CD14-positive monocyte (primary cell): ENCODE data around the gene DNAJC5. TPM values are rescaled to one million over a fixed set of nuclear protein-coding genes. Genes with fewer than 3 reads are reported as not detected.

ENCODE experiments used
- DNase-seq, 3 donors: peaks; one replicate each; pipeline ENCODE4 v3.0.0-alpha.2; 2011 to 2022
- H2AFZ ChIP-seq: 2 replicates; pipeline ENCODE4 v1.6.0; 2012; ENCODE audit warnings: mild to moderate bottlenecking, low read depth, low read length, inconsistent platforms; ENCODE audit not compliant: insufficient read depth, poor library complexity, severe bottlenecking
- H3K27ac ChIP-seq, 2 donors: 1 replicate in 1 of 2; 2 replicates in 1 of 2; pipeline ENCODE4 v1.5.1; 2012 to 2013; ENCODE audit warnings: low read length in 2 of 2, control low read depth in 1 of 2, inconsistent platforms in 1 of 2, low read depth in 1 of 2, mild to moderate bottlenecking in 1 of 2
- H3K27me3 ChIP-seq, 2 donors: one replicate each; pipeline versions ENCODE4 v1.6.0 to v1.6.1; 2011 to 2013; ENCODE audit warnings: low read length in 2 of 2; ENCODE audit not compliant: control insufficient read depth in 2 of 2, insufficient read depth in 2 of 2
- H3K36me3 ChIP-seq, 2 donors: replicated peaks in 1 of 2; 1 replicate in 1 of 2; 2 replicates in 1 of 2; pipeline versions ENCODE4 v1.5.1 to v1.6.1; 2012 to 2013; ENCODE audit warnings: low read length in 2 of 2, control low read depth in 1 of 2, inconsistent platforms in 1 of 2, mild to moderate bottlenecking in 1 of 2; ENCODE audit not compliant: insufficient read depth in 2 of 2, control insufficient read depth in 1 of 2
- H3K4me1 ChIP-seq, 2 donors: 1 replicate in 1 of 2; 2 replicates in 1 of 2; pipeline versions ENCODE4 v1.5.1 to v1.6.1; 2012 to 2013; ENCODE audit warnings: low read length in 2 of 2, control low read depth in 1 of 2, inconsistent platforms in 1 of 2, mild to moderate bottlenecking in 1 of 2, moderate library complexity in 1 of 2; ENCODE audit not compliant: insufficient read depth in 2 of 2, control insufficient read depth in 1 of 2
- H3K4me2 ChIP-seq: replicated peaks from 2 replicates; pipeline ENCODE3; 2012; ENCODE audit warnings: low read length, moderate library complexity, mild to moderate bottlenecking; ENCODE audit not compliant: poor library complexity, severe bottlenecking; ENCODE audit errors: extremely low read depth
- H3K4me3 ChIP-seq, 3 experiments: fragments of 200-600 bp in 1 of 3; sonication (generic) in 1 of 3; replicated peaks in 1 of 3; 1 replicate in 2 of 3; 2 replicates in 1 of 3; pipeline ENCODE4 v1.5.1; 2011 to 2013; ENCODE audit warnings: low read length in 3 of 3, mild to moderate bottlenecking in 3 of 3, control low read depth in 2 of 3, low read depth in 2 of 3, inconsistent platforms in 1 of 3, moderate library complexity in 1 of 3
- H3K79me2 ChIP-seq: 2 replicates; pipeline ENCODE4 v1.6.0; 2012; ENCODE audit warnings: mild to moderate bottlenecking, control low read depth, inconsistent platforms, low read length, moderate library complexity; ENCODE audit not compliant: insufficient read depth
- H3K9ac ChIP-seq: 2 replicates; pipeline ENCODE4 v1.6.0; 2017; ENCODE audit warnings: low read length, mild to moderate bottlenecking; ENCODE audit not compliant: insufficient read depth, poor library complexity, severe bottlenecking
- H3K9me3 ChIP-seq, 2 donors: replicated peaks in 1 of 2; 1 replicate in 1 of 2; 2 replicates in 1 of 2; pipeline versions ENCODE4 v1.5.1 to v1.6.1; 2012 to 2013; ENCODE audit warnings: low read length in 2 of 2, control low read depth in 1 of 2; ENCODE audit not compliant: control insufficient read depth in 1 of 2, insufficient read depth in 1 of 2
- H4K20me1 ChIP-seq: 2 replicates; pipeline ENCODE4 v1.6.0; 2012; ENCODE audit warnings: mild to moderate bottlenecking, low read length, control low read depth, moderate library complexity; ENCODE audit not compliant: insufficient read depth
- H3K27ac Mint-ChIP-seq, 7 donors: one replicate each; pipeline ENCODE4 v1.8.0; 2020; ENCODE audit warnings: mild to moderate bottlenecking in 7 of 7, mixed read lengths in 7 of 7, moderate library complexity in 6 of 7, inconsistent platforms in 2 of 7
- H3K27me3 Mint-ChIP-seq, 3 donors: one replicate each; pipeline ENCODE4 v1.8.0; 2021 to 2022; ENCODE audit warnings: low read depth in 3 of 3, mild to moderate bottlenecking in 3 of 3, mixed read lengths in 3 of 3, moderate library complexity in 3 of 3, inconsistent platforms in 1 of 3
- H3K36me3 Mint-ChIP-seq, 2 donors: one replicate each; pipeline ENCODE4 v1.8.0; 2020; ENCODE audit warnings: mixed read lengths in 2 of 2, inconsistent platforms in 1 of 2, mild to moderate bottlenecking in 1 of 2
- H3K4me1 Mint-ChIP-seq: one replicate; pipeline ENCODE4 v1.8.0; 2020; ENCODE audit warnings: mild to moderate bottlenecking, mixed read lengths
- H3K4me3 Mint-ChIP-seq, 2 donors: one replicate each; pipeline ENCODE4 v1.8.0; 2020; ENCODE audit warnings: mild to moderate bottlenecking in 2 of 2, mixed read lengths in 2 of 2, moderate library complexity in 1 of 2
- H3K9me3 Mint-ChIP-seq, 7 donors: one replicate each; pipeline ENCODE4 v1.8.0; 2020 to 2022; ENCODE audit warnings: mixed read lengths in 7 of 7, mild to moderate bottlenecking in 6 of 7, moderate library complexity in 6 of 7, inconsistent platforms in 2 of 7
- WGBS: methylation state at CpG from one replicate; pipeline ENCODE4 v1.1.5; 2013; ENCODE audit warnings: missing lambda C conversion rate; ENCODE audit not compliant: insufficient coverage; 5-methylcytosine and 5-hydroxymethylcytosine counted together
- intact Hi-C, 2 donors: fragments of 100-400 bp; cut with micrococcal nuclease; formaldehyde crosslinking; loops; one replicate each; pipeline versions ENCODE4 v1.15.0 to v1.15.1; 2023
- polyA plus RNA-seq, 3 donors: library from polyadenylated mRNA; depleted of rRNA in 1 of 3; unstranded in 2 of 3; stranded (reverse) in 1 of 3; fragments of 300-500 nt in 2 of 3; fragments of >200 nt in 1 of 3; fragmentation: Illumina TruSeq in 2 of 3; gene quantifications; 1 replicate in 2 of 3; 2 replicates in 1 of 3; pipeline ENCODE4 v1.2.3, GENCODE V29; 2012 to 2021
- TF ChIP-seq, protein P1 (sequence below): fragments of 200-600 bp; IDR thresholded peaks from one replicate; pipeline ENCODE4 v1.8.0; 2022; ENCODE audit warnings: antibody characterized with exemption, mild to moderate bottlenecking

The DNAJC5 gene
- polyA plus RNA-seq, 3 donors = 5.9 to 44.4 (median 7.4) TPM

DNA sequence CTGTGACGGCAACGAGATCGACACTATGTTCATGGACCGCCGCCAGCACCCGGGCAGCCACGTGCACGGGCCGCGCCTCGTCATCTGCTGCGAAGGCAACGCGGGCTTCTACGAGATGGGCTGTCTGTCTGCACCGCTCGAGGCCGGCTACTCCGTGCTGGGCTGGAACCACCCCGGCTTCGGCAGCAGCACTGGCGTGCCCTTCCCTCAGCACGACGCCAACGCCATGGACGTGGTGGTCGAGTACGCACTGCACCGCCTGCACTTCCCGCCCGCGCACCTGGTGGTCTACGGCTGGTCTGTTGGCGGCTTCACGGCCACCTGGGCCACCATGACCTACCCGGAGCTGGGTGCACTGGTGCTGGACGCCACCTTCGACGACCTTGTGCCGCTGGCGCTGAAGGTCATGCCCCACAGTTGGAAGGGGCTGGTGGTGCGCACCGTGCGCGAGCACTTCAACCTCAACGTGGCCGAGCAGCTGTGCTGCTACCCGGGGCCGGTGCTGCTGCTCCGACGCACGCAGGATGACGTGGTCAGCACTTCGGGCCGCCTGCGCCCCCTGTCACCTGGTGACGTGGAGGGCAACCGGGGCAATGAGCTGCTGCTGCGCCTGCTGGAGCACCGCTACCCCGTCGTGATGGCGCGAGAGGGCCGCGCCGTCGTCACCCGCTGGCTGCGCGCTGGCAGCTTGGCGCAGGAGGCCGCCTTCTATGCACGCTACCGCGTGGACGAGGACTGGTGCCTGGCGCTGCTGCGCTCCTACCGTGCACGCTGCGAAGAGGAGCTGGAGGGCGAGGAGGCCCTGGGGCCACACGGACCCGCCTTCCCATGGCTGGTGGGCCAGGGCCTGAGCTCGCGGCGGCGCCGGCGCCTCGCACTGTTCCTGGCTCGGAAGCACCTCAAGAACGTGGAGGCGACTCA lies 32.7 kb upstream of the DNAJC5 start:
- peaks cover 46% of the 10 kb centered on the region for H3K79me2 ChIP-seq
- no peak overlapping the region for H3K4me3 Mint-ChIP-seq
- H3K4me3 ChIP-seq = no peak overlapping the region
- no peak overlapping the region for H3K9ac ChIP-seq
- no peak for DNase-seq
- H3K9me3 Mint-ChIP-seq = no peaks in the 10 kb centered on the region
- peaks cover 65% of the 10 kb centered on the region for H3K4me1 Mint-ChIP-seq
- H3K27me3 ChIP-seq = no peaks in the 10 kb centered on the region
- no peak overlapping the region for H3K27ac Mint-ChIP-seq
- H3K27me3 Mint-ChIP-seq = peaks cover 7 to 17% (median 13%) of the 10 kb centered on the region in 3 donors
- H3K36me3 ChIP-seq = peaks cover 5 to 10% of the 10 kb centered on the region in 2 donors
- no peaks in the 10 kb centered on the region for H3K9me3 ChIP-seq
- H3K4me2 ChIP-seq = no peak overlapping the region
- peaks cover 7 to 41% of the 10 kb centered on the region in 2 donors for H3K36me3 Mint-ChIP-seq
- peaks cover 7% of the 10 kb centered on the region for H4K20me1 ChIP-seq
- H3K4me1 ChIP-seq = peaks cover 78 to 93% of the 10 kb centered on the region in 2 donors
- H2AFZ ChIP-seq = no peak overlapping the region
- TF ChIP-seq, protein P1, sequence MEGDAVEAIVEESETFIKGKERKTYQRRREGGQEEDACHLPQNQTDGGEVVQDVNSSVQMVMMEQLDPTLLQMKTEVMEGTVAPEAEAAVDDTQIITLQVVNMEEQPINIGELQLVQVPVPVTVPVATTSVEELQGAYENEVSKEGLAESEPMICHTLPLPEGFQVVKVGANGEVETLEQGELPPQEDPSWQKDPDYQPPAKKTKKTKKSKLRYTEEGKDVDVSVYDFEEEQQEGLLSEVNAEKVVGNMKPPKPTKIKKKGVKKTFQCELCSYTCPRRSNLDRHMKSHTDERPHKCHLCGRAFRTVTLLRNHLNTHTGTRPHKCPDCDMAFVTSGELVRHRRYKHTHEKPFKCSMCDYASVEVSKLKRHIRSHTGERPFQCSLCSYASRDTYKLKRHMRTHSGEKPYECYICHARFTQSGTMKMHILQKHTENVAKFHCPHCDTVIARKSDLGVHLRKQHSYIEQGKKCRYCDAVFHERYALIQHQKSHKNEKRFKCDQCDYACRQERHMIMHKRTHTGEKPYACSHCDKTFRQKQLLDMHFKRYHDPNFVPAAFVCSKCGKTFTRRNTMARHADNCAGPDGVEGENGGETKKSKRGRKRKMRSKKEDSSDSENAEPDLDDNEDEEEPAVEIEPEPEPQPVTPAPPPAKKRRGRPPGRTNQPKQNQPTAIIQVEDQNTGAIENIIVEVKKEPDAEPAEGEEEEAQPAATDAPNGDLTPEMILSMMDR = no peak
- intact Hi-C loops = loop anchor here (2.0 to 10.0 kb wide), 4 partner anchors 15 to 327 kb away; partner anchors contain the start of gene PTK6 (in 1 of the 2)
- 98% methylated on average over 89 of the region's 95 CpGs for WGBS
- no peak overlapping the region for H3K27ac ChIP-seq

DNA sequence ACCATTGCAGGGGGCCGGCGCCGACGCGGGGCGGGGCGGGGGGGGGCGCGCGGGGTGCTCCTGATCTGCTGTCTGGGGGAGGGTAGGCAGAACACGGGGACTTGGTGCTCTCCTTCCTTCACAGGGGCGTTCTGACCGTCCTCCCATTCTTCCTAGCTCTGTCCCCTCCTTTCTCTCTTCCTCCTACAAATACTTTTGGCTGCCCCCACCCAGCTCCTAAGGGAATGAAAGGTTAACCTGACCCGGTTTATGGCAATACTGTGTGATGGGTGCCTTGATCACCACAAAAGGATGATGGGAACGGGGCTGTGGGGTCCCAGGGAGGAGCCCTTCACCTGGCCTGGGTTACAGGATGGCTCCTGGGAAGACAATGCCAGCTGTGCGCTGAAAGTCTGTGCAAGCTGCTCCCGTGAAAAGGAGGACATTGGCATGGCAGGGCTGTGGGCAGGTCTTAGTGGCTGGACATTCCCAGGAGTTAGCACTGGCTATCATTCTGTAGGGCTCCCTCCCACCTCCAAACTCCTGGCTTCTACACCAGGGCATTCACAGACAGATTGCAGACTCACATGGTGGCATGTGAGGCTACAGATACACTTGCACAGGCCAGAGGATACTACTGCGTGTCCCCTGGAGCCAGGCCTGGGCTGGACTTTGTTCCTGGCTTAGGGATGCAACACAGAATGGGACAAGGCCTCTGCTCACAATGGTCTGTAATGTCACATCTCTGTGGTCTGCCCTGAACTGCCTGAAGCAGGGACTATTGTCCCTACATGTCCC lies 31.7 kb upstream of the DNAJC5 start:
- H3K4me3 ChIP-seq = peak overlapping the region; percentile 23 to 97 (median 38)
- Mint-ChIP-seq H3K27me3 (peaks cover 5 to 8% (median 7%) of the 10 kb centered on the region in 3 donors), H3K9me3 (no peaks in the 10 kb centered on the region), H3K4me3 (peak overlapping the region; percentile 92 to 94), H3K36me3 (peaks cover 15 to 50% of the 10 kb centered on the region in 2 donors), H3K4me1 (peaks cover 63% of the 10 kb centered on the region), H3K27ac (peak overlapping the region; percentile 97 to 99 (median 98))
- H3K27ac ChIP-seq = peak overlapping the region; percentile 99
- no peaks in the 10 kb centered on the region for H3K27me3 ChIP-seq
- TF ChIP-seq, protein P1 = no peak
- peaks cover 56% of the 10 kb centered on the region for H3K79me2 ChIP-seq
- DNase-seq = no peak
- intact Hi-C loops = loop anchor here (5.0 to 10.0 kb wide), 3 partner anchors 36 to 328 kb away; partner anchors contain the start of gene PTK6 (in 1 of the 2)
- peaks cover 8 to 12% of the 10 kb centered on the region in 2 donors for H3K36me3 ChIP-seq
- no peaks in the 10 kb centered on the region for H3K9me3 ChIP-seq
- H2AFZ ChIP-seq = peak overlapping the region; percentile 25
- WGBS = 93% methylated on average over 6 of the region's 18 CpGs
- H3K4me1 ChIP-seq = peaks cover 74 to 88% of the 10 kb centered on the region in 2 donors
- peak overlapping the region; percentile 45 for H3K9ac ChIP-seq
- peak overlapping the region; percentile 83 for H3K4me2 ChIP-seq
- peaks cover 11% of the 10 kb centered on the region for H4K20me1 ChIP-seq
